Prostate gland (tissue), 2 donors: ENCODE data around the gene MT1F. TPM values are rescaled to one million over a fixed set of nuclear protein-coding genes. Genes with fewer than 3 reads are reported as not detected.

Source experiments
- DNase-seq: peaks from one replicate; pipeline ENCODE4 v3.0.0-alpha.2; 2019; ENCODE audit warnings: low spot score
- H3K27ac ChIP-seq, 2 donors: fragments of 200-600 bp; sonication (generic); 2 replicates each; pipeline ENCODE4 v1.5.1; 2017 to 2019
- H3K27me3 ChIP-seq: fragments of 200-600 bp; sonication (generic); replicated peaks from 2 replicates; pipeline ENCODE4 v1.5.1; 2019; ENCODE audit not compliant: insufficient read depth
- H3K36me3 ChIP-seq, 2 donors: fragments of 200-600 bp; sonication (generic); 1 replicate in 1 of 2; 2 replicates in 1 of 2; pipeline versions ENCODE4 v1.5.1 to v1.8.1; 2017 to 2019
- H3K4me1 ChIP-seq: fragments of 200-600 bp; sonication (generic); replicated peaks from 2 replicates; pipeline ENCODE4 v1.5.1; 2019
- H3K4me3 ChIP-seq, 2 donors: fragments of 200-600 bp; sonication (generic); 2 replicates each; pipeline ENCODE4 v1.5.1; 2017 to 2019
- H3K9me3 ChIP-seq: fragments of 200-600 bp; sonication (generic); 2 replicates; pipeline ENCODE4 v1.5.1; 2017
- CTCF ChIP-seq, 4 experiments: fragments of 200-600 bp in 2 of 4; fragments of 450-650 bp in 2 of 4; sonication (generic) in 2 of 4; IDR thresholded peaks; 1 replicate in 3 of 4; 2 replicates in 1 of 4; pipeline ENCODE4 v1.5.1; 2016 to 2019; ENCODE audit warnings: antibody characterized with exemption in 4 of 4, mild to moderate bottlenecking in 2 of 4, moderate library complexity in 2 of 4
- POLR2A ChIP-seq: fragments of 450-650 bp; IDR thresholded peaks from one replicate; pipeline ENCODE4 v1.6.1; 2016; ENCODE audit warnings: antibody characterized with exemption, mild to moderate bottlenecking
- POLR2AphosphoS5 ChIP-seq: sonication (generic); formaldehyde crosslinking; IDR thresholded peaks from one replicate; pipeline ENCODE4 v1.6.1; 2017; ENCODE audit warnings: antibody characterized with exemption
- WGBS: methylation state at CpG from one replicate; pipeline ENCODE4 v1.1.5; 2018; 5-methylcytosine and 5-hydroxymethylcytosine counted together
- intact Hi-C: fragments of 100-400 bp; cut with DNase I; formaldehyde crosslinking; loops from one replicate; pipeline ENCODE4 v1.14.2; 2022
- total RNA-seq, 2 donors: library from RNA; depleted of rRNA; stranded (reverse); fragments of >200 nt; gene quantifications; one replicate each; pipeline ENCODE4 v1.1.0, GENCODE V29; 2016

The MT1F gene
- total RNA-seq, 2 donors from 2014 or later: 18.5 to 37.3 TPM

- Histone ChIP-seq H3K9me3 (no peaks in the 10 kb centered on the region), H3K4me1 (no peaks in the 10 kb centered on the region), H3K4me3 (no peak overlapping the region), H3K27me3 (no peaks in the 10 kb centered on the region), H3K27ac (no peak overlapping the region), H3K36me3 (no peaks in the 10 kb centered on the region)
- no peak for DNase-seq
- intact Hi-C loops: no loop called here
- TF ChIP-seq CTCF (IDR thresholded peaks at IDR 0.05): no peak
- 88% methylated on average over 3 of the region's 3 CpGs for WGBS
Measured at GRCh38 chr16:56630134-56630533, 27.6 kb upstream of the MT1F start.

DNA sequence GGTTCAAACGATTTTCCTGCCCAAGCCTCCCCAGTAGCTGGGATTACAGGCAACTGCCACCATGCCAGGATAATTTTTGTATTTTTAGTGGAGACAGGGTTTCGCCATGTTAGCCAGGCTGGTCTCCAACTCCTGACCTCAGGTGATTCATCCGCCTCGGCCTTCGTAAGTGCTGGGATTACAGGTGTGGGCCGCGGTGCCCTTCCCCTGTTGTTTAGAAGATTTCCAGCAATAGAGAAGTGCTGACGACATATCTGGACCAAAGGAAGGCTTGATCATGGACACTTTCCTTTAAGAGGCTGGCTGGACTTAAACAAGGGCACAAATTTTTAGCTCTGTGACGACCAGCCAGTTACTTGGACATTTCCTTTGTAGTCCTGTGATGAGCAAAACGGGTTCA, 26.6 kb upstream of the MT1F start:
- H3K27me3 ChIP-seq: peaks cover 4% of the 10 kb centered on the region
- no peaks in the 10 kb centered on the region for H3K4me1 ChIP-seq
- WGBS: 90% methylated on average over 10 of the region's 10 CpGs
- H3K27ac ChIP-seq: no peak overlapping the region
- no peaks in the 10 kb centered on the region for H3K9me3 ChIP-seq
- intact Hi-C loops: no loop called here
- TF ChIP-seq CTCF (IDR thresholded peaks at IDR 0.05): no peak
- TF ChIP-seq POLR2A: no peak
- no peak for TF ChIP-seq POLR2AphosphoS5
- H3K4me3 ChIP-seq: no peak overlapping the region
- DNase-seq: no peak
- H3K36me3 ChIP-seq: no peaks in the 10 kb centered on the region

DNA sequence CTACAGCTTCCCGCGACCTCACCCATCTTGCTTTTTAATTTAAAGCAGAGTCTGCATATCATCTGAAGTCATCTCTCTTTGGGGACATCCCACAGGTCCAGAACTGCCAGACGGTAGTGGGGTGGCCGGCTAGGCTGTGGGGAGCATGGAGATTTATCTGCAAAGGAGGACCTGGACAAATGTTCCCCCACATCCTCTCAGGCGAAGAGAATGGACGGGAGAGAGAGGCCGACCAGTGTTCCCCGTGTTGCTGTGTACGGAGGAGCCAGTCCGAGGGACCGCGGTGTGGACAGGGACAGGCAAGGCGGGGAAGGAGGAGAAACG, 26.0 kb upstream of the MT1F start:
- H3K9me3 ChIP-seq: no peaks in the 10 kb centered on the region
- WGBS: 38% methylated on average over 14 of the region's 14 CpGs
- no peak for DNase-seq
- peaks cover 4% of the 10 kb centered on the region for H3K27me3 ChIP-seq
- peak overlapping the region; percentile 61 to 67 for H3K27ac ChIP-seq
- no peaks in the 10 kb centered on the region for H3K36me3 ChIP-seq
- peak overlapping the region; percentile 43 to 48 for H3K4me3 ChIP-seq
- H3K4me1 ChIP-seq: no peaks in the 10 kb centered on the region
- intact Hi-C loops: no loop called here
- TF ChIP-seq CTCF (IDR thresholded peaks at IDR 0.05) (no peak), POLR2AphosphoS5 (no peak), POLR2A (no peak)

DNA sequence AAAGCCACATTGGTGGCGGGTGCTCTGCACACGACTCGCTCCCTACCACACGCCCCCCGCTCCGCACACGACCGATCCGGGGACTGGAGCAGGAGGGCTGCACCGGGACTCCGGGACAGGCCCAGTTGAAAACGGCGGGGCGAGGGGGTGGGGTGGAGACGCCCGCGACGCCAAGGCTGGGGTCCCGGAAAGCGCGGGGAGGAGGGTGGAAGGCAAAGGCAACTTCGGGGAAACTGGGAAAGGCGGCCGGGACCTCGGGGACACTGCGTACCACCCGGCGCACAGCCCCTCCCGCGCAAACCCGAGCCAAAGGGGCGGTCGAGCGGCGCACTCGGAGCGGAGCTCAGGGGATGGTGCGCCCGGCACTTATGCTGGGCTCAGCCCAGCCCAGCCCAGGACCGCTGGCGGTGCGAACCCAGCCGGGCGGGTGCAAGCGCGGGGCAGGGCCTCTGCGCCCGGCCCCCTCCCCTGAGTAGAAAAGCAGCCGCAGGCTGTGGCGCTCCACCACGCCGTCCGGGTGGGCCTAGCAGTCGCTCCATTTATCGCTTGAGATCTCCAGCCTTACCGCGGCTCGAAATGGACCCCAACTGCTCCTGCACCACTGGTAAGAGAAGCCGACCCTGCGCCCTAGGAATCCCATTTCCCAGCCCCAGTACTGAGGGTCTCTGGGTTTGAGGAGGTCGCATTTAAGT, 25.5 kb upstream of the MT1F start, which contains the start of gene MT1M:
TSS of gene MT1M (plus strand) at position 504 of the 692 bp plus-strand sequence. CDS start at position 577, 73 bp downstream.
- peak; percentile 39 for DNase-seq
- WGBS: 2% methylated on average over 61 of the region's 61 CpGs
- no peaks in the 10 kb centered on the region for H3K4me1 ChIP-seq

More for the DNA sequence above, 25.5 kb upstream of the MT1F start, which contains the start of gene MT1M:
- Histone ChIP-seq H3K4me3 (peak within 1 kb of the TSS; percentile 43 to 48), H3K9me3 (no peaks in the 10 kb centered on the region), H3K27ac (peak within 1 kb of the TSS; percentile 61 to 67), H3K36me3 (no peaks in the 10 kb centered on the region), H3K27me3 (peaks cover 4% of the 10 kb centered on the region)
- TF ChIP-seq POLR2A (peak; percentile 15), CTCF (IDR thresholded peaks at IDR 0.05) (no peak), POLR2AphosphoS5 (no peak)
- intact Hi-C loops: no loop called here
